Iris pigment epithelial cell (primary cell): ENCODE data around the gene DUSP5.
"Not testable (repeated sequence)": the region's sequence is repeated elsewhere in the genome, so short reads cannot be mapped to it uniquely, and the experiment has no call there.

Experiments used
- DNase-seq: peaks from one replicate; pipeline ENCODE4 v3.0.0-alpha.2; 2011; ENCODE audit warnings: low read depth

The DUSP5 gene, protein sequence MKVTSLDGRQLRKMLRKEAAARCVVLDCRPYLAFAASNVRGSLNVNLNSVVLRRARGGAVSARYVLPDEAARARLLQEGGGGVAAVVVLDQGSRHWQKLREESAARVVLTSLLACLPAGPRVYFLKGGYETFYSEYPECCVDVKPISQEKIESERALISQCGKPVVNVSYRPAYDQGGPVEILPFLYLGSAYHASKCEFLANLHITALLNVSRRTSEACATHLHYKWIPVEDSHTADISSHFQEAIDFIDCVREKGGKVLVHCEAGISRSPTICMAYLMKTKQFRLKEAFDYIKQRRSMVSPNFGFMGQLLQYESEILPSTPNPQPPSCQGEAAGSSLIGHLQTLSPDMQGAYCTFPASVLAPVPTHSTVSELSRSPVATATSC

DNA sequence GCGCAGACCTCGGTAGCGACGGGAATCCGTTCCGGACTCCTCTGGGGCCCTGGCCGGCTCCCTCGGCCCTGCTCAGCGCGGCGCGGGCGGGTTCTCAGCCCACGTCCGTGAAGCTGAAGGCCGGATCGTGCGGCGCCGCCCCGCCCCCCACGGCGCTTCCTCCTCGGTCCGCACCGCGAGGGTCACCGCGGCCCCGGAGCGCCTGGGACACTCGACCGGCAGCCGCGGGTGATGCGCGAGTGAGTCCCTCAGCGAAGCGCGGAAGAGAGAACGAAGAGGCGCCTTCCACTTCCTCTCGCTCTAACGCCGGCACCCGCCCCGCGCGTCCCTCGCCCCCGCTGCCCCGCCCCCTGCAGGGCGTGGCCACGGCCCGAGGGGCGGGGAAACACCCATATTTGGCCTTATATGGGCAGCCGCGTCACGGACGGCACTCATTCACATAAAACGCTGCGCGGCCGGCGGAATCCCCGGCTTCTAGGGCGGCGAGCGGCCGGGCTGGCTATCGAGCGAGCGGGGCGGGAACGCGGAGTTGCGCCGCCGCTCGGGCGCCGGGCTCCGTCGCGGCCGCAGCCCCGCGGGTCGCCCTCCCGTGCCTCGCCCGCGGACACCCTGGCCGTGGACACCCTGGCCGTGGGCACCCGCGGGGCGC is at the start of gene DUSP5:
Gene DUSP5 (plus strand): TSS at position 470 of the 649 bp plus-strand sequence. CDS start 215 bp downstream, outside the sequence.
- DNase-seq, result peak; percentile 93

DNA sequence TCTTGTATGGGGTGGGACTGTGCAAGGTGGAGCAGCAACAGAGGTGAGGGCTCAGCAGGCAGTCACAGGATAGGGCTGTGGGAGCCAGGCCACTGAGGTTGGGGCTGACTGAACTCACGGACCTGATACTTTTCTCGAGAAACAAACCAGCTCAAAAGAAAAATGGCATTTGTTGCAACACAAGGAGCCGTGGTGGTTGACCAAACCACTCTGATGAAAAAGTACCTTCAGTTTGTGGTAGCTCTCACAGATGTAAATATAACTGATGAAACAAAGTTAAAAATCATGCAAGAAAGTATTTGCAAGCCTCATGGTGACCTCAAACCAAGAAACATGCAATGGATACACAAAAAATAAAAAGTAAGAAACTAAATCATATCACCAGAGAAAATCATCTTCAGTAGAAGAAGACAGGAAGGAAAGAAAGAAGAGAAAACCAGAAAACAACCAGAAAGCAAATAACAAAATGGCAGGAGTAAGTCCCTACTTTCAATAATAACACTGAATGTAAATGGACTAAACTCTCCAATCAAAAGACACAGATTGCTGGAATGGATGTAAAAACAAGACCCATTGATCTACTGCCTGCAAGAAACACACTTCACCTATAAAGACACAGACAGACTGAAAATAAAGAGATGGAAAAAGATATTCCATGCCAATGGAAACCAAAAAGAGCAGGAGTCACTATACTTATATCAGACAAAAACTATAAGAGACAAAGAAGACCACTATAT is 48.9 kb upstream of the DUSP5 start:
- no peak for DNase-seq

DNA sequence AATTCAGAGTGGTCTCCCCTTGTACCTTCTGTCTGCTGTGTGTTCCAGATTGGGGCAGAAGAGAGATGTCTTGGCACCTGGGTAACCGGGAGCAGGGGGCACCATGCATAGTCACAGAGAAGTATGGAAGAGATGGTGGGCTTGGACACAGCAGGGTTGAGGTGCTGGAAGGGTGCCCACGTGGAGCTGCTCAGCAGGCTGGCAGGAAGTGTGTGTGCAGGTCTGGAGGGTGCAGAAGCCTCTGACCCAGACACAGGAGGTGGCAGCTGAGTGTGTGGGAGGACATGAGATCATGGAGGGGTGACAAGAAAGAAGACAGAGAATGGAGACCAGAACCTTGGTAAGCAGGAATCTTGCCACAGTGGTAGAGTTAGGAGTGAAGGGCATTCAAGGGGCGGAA is 42.3 kb upstream of the DUSP5 start:
- no peak for DNase-seq

DNA sequence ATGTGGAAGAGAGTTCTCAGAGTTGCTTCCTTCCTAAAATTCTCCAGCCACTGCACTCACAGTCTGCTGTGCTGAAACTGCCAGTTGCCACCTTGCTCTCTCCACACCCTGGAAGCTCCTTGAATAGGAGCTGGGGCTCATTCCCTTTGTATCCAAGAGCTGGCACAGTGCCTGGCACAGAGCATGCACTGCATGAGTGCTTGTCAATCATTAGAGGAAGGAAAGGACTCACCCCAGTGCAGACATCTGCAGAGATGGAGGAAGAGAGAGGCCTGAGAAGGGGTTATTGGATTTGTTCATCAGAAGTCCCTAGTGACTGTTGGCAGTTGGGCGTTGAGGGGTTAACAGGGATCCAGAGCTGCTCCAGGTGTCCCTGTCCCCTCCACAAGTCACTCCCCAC is 41.7 kb upstream of the DUSP5 start:
- DNase-seq, result no peak

DNA sequence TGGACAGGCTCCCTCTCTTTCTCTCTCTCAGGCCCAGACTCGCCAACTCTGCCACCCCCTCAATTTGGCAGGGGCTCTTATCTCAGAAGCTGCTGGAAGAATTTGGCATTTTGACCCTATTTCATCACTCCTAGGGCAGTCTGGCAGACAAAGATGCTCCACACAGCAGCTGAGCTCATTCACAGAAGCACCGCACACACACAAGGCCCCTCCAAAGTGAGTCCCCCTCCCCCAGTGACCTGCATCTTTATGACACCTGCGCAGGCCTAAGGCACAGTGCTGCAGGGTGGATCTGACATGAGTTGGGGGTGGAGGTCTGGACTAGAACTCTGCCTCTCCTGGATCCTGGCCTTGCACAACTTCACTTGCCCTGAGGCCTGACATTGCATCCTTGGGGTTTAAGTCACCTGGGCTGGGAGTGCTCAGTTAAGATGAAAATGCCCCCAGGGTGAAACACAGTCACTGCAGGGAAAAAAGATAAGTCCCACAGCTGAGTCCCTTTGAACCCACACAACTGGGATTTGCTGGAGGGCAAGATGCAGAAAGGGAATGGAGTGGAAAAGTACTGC is 41.1 kb upstream of the DUSP5 start:
- DNase-seq, result peak; percentile 64

DNA sequence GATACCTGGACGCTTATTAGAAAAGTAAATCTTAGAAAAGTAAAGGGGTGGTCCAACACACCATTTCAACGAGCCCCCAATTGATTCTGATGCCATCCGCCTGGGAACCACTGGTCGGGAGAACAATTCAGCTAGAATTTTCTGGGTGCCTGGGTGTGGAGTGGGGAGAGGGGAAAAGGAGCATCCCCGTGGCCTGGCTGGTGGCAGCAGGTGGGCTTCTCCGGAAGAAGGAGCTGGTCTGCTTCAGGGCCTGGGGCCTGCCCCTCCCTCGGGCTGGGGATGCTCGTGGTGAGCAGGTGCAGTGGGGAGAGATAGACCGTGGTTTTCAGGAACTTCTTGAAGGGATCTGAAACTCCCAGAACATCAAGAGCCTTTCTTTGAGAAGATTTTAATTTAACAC is 39.9 kb upstream of the DUSP5 start:
- DNase-seq, result no peak

DNA sequence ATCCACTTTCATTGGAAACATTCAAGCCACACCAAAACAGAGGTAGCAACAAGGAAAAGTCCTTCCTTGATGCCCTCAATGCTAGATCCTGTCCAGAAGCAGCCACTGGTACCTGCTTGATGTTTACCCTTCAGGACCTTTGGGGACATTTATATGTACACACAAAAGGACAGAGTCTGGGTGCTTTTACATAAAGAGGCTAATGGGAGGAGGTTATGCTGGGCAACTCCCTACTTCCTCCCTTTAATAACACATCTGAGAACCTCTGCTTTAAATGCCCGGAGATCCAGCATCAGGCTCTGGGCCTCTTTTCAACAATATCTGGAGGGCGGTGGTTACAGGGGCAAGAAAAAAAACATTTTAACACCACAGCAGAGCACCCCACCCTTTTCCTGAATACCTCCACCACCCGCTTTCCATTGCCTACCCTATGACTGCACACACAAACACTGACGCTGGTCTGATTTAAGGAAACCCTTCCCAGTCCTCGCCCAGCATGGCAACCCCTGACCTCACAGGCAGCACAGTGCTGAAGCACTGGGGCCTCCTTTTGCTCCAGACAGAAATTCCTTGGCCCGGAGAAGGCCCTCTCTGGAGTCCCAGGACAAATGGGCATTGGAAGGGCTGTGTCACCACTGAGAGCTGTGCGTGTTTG is 39.3 kb upstream of the DUSP5 start:
- DNase-seq, result no peak

DNA sequence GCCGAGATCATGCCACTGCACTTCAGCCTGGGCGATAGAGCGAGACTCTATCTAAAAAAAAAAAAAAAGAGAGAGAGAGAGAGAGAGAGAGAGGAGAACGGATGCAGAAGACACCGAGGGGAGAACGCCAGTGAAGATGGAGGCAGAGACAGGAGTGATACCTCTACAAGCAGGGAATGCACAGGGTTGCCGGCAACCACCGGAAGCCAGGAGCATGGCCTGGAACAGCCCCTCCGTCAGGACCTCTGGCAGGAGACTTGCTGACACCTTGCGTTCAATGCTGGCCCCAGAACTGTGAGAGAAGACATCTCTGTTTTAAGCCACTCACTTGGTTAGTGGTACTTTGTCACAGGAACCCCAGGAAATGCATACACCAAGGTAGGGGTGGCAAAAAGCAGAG is 38.1 kb upstream of the DUSP5 start:
- DNase-seq, result no peak

DNA sequence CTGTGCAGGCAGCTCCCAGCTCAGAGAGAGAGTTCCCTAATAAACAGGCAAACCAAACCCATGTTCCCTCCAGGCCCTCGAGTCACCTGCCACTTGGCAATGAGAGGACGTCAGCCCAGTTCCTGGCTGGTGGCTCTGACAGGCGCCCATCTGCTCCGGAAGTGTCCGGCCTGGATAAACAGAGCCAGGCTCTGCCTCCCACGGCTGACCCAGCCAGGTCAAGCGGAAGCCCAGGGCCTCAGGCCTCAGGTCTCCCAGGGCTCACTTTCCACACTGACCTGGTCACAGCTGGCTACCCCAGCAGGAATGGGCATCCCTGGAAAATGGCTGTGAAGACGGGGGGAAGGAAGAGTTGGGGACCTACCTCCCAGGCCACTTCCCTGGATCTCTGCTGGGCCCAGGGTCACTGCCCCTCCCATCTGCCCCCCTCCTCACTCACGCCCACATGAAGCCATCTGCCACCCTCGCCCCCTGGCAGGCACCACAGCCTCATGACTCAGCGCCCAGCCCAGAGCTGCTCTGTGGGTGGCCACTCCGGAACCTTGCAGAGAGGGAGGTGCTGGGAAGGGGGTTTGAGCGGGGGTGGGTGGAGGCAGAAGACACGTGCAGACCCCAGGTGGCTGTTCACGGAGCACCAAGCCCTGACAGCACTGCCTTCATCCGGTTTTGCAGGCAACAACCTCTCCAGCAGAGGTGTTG is 37.4 kb upstream of the DUSP5 start:
- no peak for DNase-seq

DNA sequence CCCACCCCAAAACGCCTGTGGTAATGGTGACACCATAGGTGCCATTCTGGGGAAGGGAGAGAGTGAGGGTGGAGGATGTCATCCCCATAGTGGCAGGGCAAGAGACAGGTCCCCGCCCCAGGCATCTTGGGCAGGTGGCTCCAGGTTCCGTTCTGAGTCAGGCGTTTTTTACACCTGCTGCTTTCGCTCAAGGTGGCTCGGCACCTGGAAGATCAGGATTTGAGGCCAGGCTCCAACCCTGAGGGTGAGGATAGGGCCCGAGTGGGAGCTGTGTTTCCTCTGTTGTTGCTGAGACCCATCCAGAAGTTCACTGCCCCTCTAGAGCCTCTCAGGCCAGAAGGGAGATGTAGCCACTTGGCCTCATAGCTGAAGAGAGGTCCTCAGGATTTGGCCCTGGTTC is 36.6 kb upstream of the DUSP5 start:
- DNase-seq, result no peak

DNA sequence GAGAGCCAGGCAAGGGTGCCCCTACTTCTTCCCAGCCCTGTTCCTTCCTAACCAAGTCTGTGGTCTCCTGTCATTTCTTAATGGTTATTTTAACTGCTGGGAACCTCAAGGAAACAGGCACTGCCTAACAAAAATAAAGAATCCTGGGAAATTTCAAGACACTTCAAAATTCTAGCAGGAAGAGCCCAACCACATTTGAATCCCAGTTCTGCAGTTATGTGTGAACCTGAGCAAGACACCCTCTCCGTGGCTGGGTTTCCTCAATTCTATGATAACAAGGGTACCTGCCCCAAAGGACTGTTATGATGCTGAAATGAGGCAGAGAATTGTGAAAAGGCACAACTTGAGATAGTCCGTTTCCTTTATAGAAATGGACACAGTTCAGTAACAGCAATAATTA is 36.2 kb upstream of the DUSP5 start:
- DNase-seq, result no peak

DNA sequence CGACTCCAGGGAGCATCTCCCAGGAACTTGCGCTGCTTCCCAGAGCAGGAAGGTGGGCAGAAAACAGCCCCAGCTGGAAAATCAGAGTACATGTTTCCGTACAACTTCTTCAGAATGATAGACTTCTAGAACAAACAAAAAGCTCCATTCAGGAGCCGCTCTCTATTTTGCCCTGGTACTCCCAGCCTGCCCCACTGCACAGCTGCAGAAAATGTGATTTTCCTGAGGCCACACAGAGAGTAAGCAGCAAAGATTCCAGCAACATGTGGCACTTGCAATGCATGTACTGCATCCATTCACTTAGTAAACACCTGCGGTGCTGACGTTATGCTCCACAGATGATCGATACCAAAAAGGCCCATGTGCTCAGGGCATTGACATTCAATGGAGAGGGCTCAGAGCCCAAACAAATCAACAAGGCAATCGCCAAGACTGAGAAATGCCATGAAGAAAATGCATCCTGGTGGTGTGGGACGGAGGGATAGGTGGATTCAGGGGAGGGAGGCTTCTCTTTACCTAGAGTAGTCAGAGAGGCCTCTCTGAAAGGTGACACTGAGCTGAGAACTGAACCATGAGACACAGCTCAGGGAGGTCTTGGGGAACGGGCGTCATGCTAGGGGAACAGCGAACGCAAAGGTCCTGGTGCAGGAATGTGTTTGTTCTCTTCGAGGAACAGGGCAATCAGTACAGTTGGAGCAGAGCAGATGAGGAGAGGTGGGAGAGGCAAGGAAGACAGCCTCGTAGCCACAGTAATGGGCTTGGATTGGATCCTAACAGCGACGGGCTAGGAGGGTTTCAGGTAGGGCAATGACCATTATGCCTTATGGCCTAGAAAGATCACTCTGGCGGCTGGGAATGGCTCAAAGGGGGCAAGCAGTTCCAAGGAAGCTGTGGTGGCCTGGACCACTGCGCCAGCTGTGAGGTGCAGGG is 35.3 kb upstream of the DUSP5 start:
- no peak for DNase-seq

DNA sequence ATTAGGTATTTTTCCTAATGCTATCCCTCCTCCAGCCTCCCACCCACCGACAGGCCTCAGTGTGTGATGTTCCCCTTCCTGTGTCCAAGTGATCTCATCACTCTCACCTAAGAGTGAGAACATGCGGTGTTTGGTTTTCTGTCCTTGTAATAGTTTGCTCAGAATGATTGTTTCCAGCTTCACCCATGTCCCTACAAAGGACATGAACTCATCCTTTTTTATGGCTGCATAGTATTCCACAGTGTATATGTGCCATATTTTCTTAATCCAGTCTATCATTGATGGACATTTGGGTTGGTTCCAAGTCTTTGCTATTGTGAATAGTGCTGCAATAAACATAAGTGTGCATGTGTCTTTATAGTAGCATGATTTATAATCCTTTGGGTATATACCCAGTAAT is 29.4 kb upstream of the DUSP5 start:
- not testable (repeated sequence) for DNase-seq

DNA sequence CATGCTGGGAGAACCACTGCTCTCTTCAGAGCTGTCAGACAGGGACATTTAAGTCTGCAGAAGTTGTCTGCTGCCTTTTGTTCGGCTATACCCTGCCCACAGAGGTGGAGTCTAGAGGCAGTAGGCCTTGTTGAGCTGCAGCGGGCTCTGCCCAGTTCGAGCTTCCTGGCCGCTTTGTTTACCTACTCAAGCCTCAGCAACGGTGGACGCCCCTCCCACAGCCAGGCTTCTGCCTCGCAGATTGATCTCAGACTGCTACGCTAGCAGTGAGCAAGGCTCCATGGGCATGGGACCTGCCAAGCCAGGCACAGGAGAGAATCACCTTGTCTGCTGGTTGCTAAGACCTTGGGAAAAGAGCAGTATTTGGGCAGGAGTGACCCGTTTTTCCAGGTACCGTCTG is 27.2 kb upstream of the DUSP5 start:
- not testable (repeated sequence) for DNase-seq

DNA sequence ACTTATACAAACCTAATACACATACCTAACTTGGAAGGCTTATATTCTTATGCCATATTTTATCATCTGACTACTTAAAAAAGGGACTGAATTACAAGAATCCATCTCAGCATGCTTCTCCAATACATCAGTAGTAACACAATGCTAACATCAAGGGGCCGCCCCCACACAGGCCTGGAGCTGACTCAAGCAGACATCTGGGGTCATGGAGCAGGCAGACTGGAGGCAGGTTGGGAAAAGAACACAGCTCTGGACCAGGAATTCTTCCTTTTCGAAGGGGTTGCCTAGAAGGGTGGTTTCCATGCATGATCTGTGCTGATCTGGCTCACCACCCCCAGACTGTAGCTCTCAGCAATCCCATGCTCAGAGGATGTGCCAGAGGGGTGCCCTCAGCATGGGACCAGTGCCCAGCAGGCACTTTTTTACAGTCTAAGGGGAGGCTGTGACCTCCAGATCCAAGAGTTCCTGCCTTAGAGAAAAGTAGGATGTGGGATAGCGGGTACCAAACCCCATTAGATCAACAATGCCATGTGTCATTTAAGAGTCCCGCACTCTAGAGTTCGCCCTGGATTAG is 26.1 kb upstream of the DUSP5 start:
- peak; percentile 87 for DNase-seq

DNA sequence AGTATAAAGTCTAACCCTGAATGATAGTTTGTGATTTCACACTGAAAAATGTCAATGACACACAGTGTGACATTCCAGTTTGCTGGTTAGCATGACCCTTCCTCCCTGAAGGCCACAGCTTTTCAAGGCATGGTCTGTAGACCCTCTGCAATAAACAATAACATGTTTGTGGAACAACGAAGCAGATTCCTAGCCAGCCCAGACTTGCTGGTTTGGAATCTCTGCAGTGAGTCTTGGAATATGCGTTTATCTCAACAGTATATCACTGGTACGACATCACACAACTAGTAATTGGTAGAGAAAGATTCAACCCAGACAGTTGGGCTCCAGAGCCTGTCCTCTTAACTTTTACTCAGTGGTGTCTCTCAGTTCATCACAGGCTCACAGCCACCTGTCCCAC is 23.7 kb upstream of the DUSP5 start:
- DNase-seq, result no peak

DNA sequence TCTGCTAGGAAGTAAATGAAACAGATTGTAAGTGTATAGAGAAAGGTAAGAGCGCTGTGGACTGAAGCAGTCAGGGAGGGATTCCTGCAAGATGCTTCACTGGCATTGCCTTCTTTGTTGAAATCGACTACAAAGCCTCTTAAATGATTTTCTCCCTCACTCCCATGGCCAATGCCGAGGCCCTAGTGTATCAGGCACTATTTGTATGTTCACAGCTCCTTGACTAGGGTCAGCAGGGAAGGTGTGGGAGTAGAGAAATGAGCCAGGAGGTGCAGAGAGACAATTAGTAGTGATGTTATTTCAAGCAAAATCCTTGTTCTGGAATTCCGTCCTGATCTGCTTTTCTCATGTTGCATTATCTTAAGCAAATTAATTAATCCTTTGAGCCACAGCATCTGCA is 22.9 kb upstream of the DUSP5 start:
- DNase-seq, result no peak

DNA sequence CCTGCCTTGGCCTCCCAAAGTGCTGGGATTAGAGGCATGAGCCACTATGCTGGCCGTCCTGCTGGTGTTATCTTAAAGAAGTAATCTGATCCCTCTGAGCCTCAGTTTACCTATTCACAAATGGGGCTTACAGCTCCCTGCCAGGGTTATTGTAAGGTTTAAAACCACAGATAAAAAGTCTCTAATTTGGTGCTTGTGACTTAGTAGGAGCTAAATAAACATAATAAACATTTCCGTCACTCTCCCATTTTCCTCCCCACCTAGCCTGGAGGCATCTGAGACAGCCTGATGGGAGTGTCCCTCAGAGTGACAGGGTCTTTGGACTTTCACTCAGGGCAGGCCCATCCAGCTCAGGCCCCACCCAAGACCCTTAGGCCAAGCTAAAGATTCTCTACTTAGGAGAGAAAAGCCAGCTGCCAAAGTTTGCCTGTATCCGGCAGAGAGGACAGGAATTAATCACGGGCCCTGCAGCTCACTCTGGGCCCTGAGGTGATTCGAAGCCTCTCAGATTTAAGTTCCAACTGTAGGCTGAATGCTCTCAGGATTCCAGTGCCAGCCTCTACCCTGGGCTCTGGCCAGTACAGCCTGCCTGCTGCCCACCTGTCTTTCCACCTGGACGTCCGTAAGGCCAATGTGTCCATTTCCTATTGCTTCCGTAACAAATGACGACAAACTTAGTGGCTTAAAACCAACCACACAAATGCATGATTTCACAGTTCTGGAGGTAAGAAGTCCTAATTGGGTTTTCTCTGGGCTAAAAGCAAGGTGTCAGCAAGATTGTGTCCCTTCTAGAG is 21.8 kb upstream of the DUSP5 start:
- DNase-seq, result no peak

DNA sequence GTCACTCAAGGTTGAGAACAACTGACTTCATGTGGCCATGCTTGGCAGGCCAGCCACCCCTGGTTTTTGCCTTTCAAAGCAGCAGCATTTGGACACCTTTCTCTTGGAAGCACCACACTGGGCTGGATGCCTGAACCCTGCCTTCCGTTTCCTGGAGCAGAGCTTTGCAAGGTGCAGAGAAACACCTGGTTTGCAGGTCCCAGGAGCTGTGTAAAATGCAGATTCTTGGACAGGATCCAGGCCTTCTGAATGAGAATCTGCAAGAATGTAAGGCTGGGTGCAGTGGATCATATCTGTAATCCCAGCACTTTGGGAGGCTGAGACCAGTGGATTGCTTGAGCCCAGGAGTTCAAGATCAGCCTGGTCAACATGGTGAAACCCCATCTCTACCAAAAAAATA is 18.0 kb upstream of the DUSP5 start:
- DNase-seq, result no peak
